WTC11 (cell line): ENCODE measurements around the gene MAP1B. TPM values are rescaled to one million over a fixed set of nuclear protein-coding genes. Genes with fewer than 3 reads are reported as not detected.

ENCODE experiments used
- ATAC-seq: fragments of 200-7000 bp; cut with Tn5 transposase; 2 replicates; pipeline ENCODE4 v1.10.0; 2021; ENCODE audit warnings: mild to moderate bottlenecking, moderate library complexity
- CTCF ChIA-PET: fragments of 300-600 bp; sonication (Branson Sonifier 250); formaldehyde crosslinking; loops from one replicate; lab custom pipeline; 2021; ENCODE audit warnings: antibody characterized with exemption; lab: Charles Lee
- POLR2A ChIA-PET: fragments of 350-600 bp; sonication (Branson Sonifier 250); formaldehyde crosslinking; loops from one replicate; lab custom pipeline; 2021; ENCODE audit warnings: antibody characterized with exemption; lab: Charles Lee
- DNase-seq: peaks from one replicate; pipeline ENCODE4 v3.0.0; 2021; ENCODE audit warnings: low spot score
- H3K27ac Mint-ChIP-seq: 2 replicates; pipeline ENCODE4 v1.8.0; 2021; ENCODE audit warnings: mixed read lengths
- H3K27me3 Mint-ChIP-seq: 2 replicates; pipeline ENCODE4 v1.8.0; 2021; ENCODE audit warnings: low read depth, mild to moderate bottlenecking, moderate library complexity, mixed read lengths
- H3K36me3 Mint-ChIP-seq: 2 replicates; pipeline ENCODE4 v1.8.0; 2021; ENCODE audit warnings: mixed read lengths
- H3K4me1 Mint-ChIP-seq: 2 replicates; pipeline ENCODE4 v1.8.0; 2022; ENCODE audit warnings: mixed read lengths
- H3K4me3 Mint-ChIP-seq: 2 replicates; pipeline ENCODE4 v1.8.0; 2021; ENCODE audit warnings: mild to moderate bottlenecking, moderate library complexity, mixed read lengths
- H3K9me3 Mint-ChIP-seq: 2 replicates; pipeline ENCODE4 v1.8.0; 2021; ENCODE audit warnings: mixed read lengths
- CREB1 ChIP-seq: sonication (generic); formaldehyde crosslinking; IDR thresholded peaks from 2 replicates; pipeline ENCODE4 v1.8.0; 2023; ENCODE audit warnings: mild to moderate bottlenecking, missing genetic modification reagents
- CREM ChIP-seq: sonication (generic); formaldehyde crosslinking; IDR thresholded peaks from 2 replicates; pipeline ENCODE4 v1.8.1; 2022; ENCODE audit warnings: mild to moderate bottlenecking, missing genetic modification reagents, moderate library complexity
- CTCF ChIP-seq: fragments of 200-600 bp; IDR thresholded peaks from 2 replicates; pipeline ENCODE4 v1.8.0; 2022; ENCODE audit warnings: antibody characterized with exemption
- ELF4 ChIP-seq: sonication (generic); formaldehyde crosslinking; IDR thresholded peaks from 2 replicates; pipeline ENCODE4 v1.8.1; 2022; ENCODE audit warnings: low read depth, mild to moderate bottlenecking, moderate library complexity, missing genetic modification reagents
- ERG ChIP-seq: fragments of 250-450 bp; sonication (Bioruptor Pico); IDR thresholded peaks from 2 replicates; pipeline ENCODE4 v1.8.0; 2021; ENCODE audit warnings: mild to moderate bottlenecking
- FOXP1 ChIP-seq: sonication (generic); formaldehyde crosslinking; IDR thresholded peaks from 2 replicates; pipeline ENCODE4 v1.8.0; 2022; ENCODE audit warnings: missing genetic modification reagents, mild to moderate bottlenecking, moderate library complexity, borderline replicate concordance
- GABPB1 ChIP-seq: sonication (generic); formaldehyde crosslinking; IDR thresholded peaks from 2 replicates; pipeline ENCODE4 v1.8.1; 2023; ENCODE audit warnings: mild to moderate bottlenecking, missing genetic modification reagents
- HMGA2 ChIP-seq: fragments of 250-450 bp; sonication (Bioruptor Pico); IDR thresholded peaks from 2 replicates; pipeline ENCODE4 v1.4.0; 2021; ENCODE audit warnings: mild to moderate bottlenecking, moderate library complexity
- JAZF1 ChIP-seq: fragments of 250-450 bp; sonication (Bioruptor Pico); IDR thresholded peaks from 2 replicates; pipeline ENCODE4 v1.9.0; 2021; ENCODE audit warnings: moderate library complexity, mild to moderate bottlenecking, inconsistent platforms
- KAT7 ChIP-seq: sonication (generic); formaldehyde crosslinking; IDR thresholded peaks from 2 replicates; pipeline ENCODE4 v1.8.1; 2023; ENCODE audit warnings: missing genetic modification reagents, mild to moderate bottlenecking, borderline replicate concordance
- MXD4 ChIP-seq: fragments of 250-450 bp; sonication (Bioruptor Pico); IDR thresholded peaks from 2 replicates; pipeline ENCODE4 v1.8.0; 2021; ENCODE audit warnings: mild to moderate bottlenecking, moderate library complexity, borderline replicate concordance
- NFATC4 ChIP-seq: fragments of 250-450 bp; sonication (Bioruptor Pico); IDR thresholded peaks from 2 replicates; pipeline ENCODE4 v1.9.0; 2021; ENCODE audit warnings: mild to moderate bottlenecking
- NFYB ChIP-seq: sonication (generic); formaldehyde crosslinking; conservative IDR thresholded peaks from 2 replicates; pipeline ENCODE4 v1.8.0; 2022; ENCODE audit warnings: low read depth, missing genetic modification reagents
- NR2C2 ChIP-seq: sonication (generic); formaldehyde crosslinking; IDR thresholded peaks from 2 replicates; pipeline ENCODE4 v1.8.0; 2022; ENCODE audit warnings: mild to moderate bottlenecking, missing genetic modification reagents
- NR3C1 ChIP-seq: sonication (generic); formaldehyde crosslinking; conservative IDR thresholded peaks from 2 replicates; pipeline ENCODE4 v1.8.1; 2023; ENCODE audit warnings: low read depth, mild to moderate bottlenecking, missing genetic modification reagents
- SMAD4 ChIP-seq: sonication (generic); formaldehyde crosslinking; IDR thresholded peaks from 2 replicates; pipeline ENCODE4 v1.8.0; 2022; ENCODE audit warnings: mild to moderate bottlenecking, missing genetic modification reagents
- SP1 ChIP-seq: sonication (generic); formaldehyde crosslinking; conservative IDR thresholded peaks from 2 replicates; pipeline ENCODE4 v1.8.1; 2022; ENCODE audit warnings: missing genetic modification reagents
- TP53 ChIP-seq: sonication (generic); formaldehyde crosslinking; IDR thresholded peaks from 2 replicates; pipeline ENCODE4 v1.8.1; 2023; ENCODE audit warnings: mild to moderate bottlenecking, missing genetic modification reagents
- ZBTB21 ChIP-seq: sonication (generic); formaldehyde crosslinking; IDR thresholded peaks from 2 replicates; pipeline ENCODE4 v1.8.1; 2023; ENCODE audit warnings: mild to moderate bottlenecking, missing genetic modification reagents, borderline replicate concordance
- ZNF219 ChIP-seq: sonication (generic); formaldehyde crosslinking; IDR thresholded peaks from 2 replicates; pipeline ENCODE4 v1.8.0; 2023; ENCODE audit warnings: missing genetic modification reagents, mild to moderate bottlenecking, borderline replicate concordance
- ZNF263 ChIP-seq: sonication (generic); formaldehyde crosslinking; IDR thresholded peaks from 2 replicates; pipeline ENCODE4 v1.8.1; 2022; ENCODE audit warnings: low read depth, mild to moderate bottlenecking, moderate library complexity, missing genetic modification reagents
- ZNF671 ChIP-seq: fragments of 250-450 bp; sonication (Bioruptor Pico); IDR thresholded peaks from 2 replicates; pipeline ENCODE4 v1.8.0; 2021; ENCODE audit warnings: mild to moderate bottlenecking
- total RNA-seq: library from RNA; stranded (reverse); gene quantifications from 3 replicates; pipeline ENCODE4 v1.2.3, GENCODE V29; 2021
- TF ChIP-seq, protein P1 (sequence below): sonication (generic); formaldehyde crosslinking; conservative IDR thresholded peaks from 2 replicates; pipeline ENCODE4 v1.8.1; 2022; ENCODE audit warnings: mild to moderate bottlenecking, missing genetic modification reagents
- TF ChIP-seq, protein P2 (sequence below): sonication (generic); formaldehyde crosslinking; IDR thresholded peaks from 2 replicates; pipeline ENCODE4 v1.8.1; 2022; ENCODE audit warnings: missing genetic modification reagents, borderline replicate concordance
- TF ChIP-seq, protein P3 (sequence below): sonication (generic); formaldehyde crosslinking; IDR thresholded peaks from 2 replicates; pipeline ENCODE4 v1.8.0; 2022; ENCODE audit warnings: mild to moderate bottlenecking, missing genetic modification reagents
- TF ChIP-seq, protein P4 (sequence below): sonication (generic); formaldehyde crosslinking; IDR thresholded peaks from 2 replicates; pipeline ENCODE4 v1.8.0; 2023; ENCODE audit warnings: missing genetic modification reagents
- TF ChIP-seq, protein P5 (sequence below): sonication (generic); formaldehyde crosslinking; IDR thresholded peaks from 2 replicates; pipeline ENCODE4 v1.8.1; 2023; ENCODE audit warnings: mild to moderate bottlenecking, missing genetic modification reagents, moderate library complexity
- TF ChIP-seq, protein P6 (sequence below): sonication (generic); formaldehyde crosslinking; IDR thresholded peaks from 2 replicates; pipeline ENCODE4 v1.8.1; 2022; ENCODE audit warnings: low read depth, missing genetic modification reagents, borderline replicate concordance

MAP1B gene
- total RNA-seq, 1 experiment from 2014 or later, result 95.0 TPM

DNA sequence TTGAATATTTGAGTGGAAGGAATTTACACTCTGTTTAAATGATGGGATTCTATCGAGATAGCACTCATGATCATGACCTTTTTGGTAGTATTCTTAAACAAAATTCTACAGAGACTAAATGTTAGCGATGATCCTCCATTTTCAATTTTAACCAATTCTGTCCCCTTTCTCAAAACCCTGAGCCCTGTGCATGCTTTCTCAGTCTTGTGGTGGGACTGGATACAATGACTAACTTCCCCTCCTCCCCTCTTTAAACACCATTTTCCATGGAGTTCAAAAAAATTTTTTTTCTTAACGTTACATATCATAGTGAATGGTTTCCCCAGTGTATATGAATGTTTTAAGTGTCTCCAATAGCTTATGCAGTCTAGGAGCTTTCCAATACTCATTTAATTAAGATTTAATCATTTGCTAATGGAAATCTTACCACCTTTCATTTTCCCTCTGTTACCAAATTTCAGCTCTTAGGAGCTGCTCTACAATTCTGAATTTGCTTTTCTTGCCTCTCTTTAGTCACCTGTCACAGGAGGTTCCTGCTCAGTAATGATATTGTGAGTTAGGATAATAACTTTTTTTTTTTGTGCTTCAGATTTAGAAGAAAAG lies 101.2 kb downstream of the MAP1B start:
- H3K27ac Mint-ChIP-seq, result no peak overlapping the region

DNA sequence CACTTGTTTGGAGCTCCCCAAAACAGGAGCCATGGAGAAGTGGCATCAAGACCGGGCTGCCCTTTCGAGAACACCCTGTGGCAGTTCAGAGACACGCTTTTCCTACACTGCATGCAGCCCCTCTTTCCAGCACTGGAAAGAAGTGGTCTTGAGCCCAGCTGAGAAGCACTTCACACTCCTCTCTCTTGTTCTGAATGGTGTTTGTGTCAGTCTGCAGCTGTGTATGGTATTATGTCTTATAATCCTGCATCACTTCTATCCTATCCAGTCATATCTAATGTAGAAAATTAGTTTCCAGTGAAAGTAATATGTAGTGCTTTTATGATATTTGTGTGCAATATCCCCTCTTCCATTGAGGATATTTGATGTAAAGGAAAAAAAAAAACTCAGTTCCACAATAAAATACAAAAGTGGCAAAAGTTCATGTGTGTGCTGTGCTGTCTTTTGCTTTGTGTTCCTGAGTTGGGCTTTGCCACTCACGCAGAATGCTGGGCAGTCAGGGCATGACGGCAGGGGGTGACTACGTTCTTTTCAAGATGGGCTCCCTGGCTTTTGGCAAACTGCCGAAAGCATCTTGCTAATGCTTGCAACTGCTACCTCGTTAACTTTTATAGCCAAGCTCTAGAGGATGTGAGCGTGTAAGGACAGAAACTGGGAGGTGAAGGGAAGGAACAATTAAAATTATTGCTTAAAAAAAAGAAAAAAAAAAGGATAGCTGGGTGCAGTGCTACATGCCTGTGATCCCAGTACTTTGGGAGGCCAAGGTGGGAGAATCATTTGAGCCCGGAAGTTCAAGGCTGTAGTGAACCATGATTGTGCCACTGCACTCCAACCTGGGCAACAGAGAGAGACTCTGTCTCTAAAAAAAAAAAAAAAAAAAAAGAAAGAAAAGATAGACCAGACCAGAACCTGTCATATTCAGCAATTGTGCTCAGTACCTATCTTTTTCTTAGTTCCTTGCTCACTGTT lies 102.2 kb downstream of the MAP1B start:
- Mint-ChIP-seq H3K9me3 (no peaks in the 10 kb centered on the region), H3K36me3 (peaks cover 23% of the 10 kb centered on the region), H3K27me3 (peaks cover 9% of the 10 kb centered on the region), H3K4me3 (no peak overlapping the region), H3K4me1 (peaks cover 33% of the 10 kb centered on the region)
- peak; percentile 16 for ATAC-seq
- POLR2A ChIA-PET, result no interaction called here
- TF ChIP-seq NR2C2, result no peak
- TF ChIP-seq TP53 (CRISPR knock-in tag), result no peak
- no peak for TF ChIP-seq HMGA2
- TF ChIP-seq, protein P1, sequence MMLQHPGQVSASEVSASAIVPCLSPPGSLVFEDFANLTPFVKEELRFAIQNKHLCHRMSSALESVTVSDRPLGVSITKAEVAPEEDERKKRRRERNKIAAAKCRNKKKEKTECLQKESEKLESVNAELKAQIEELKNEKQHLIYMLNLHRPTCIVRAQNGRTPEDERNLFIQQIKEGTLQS, result no peak
- no peak for TF ChIP-seq ZBTB21 (CRISPR knock-in tag)
- TF ChIP-seq, protein P2, sequence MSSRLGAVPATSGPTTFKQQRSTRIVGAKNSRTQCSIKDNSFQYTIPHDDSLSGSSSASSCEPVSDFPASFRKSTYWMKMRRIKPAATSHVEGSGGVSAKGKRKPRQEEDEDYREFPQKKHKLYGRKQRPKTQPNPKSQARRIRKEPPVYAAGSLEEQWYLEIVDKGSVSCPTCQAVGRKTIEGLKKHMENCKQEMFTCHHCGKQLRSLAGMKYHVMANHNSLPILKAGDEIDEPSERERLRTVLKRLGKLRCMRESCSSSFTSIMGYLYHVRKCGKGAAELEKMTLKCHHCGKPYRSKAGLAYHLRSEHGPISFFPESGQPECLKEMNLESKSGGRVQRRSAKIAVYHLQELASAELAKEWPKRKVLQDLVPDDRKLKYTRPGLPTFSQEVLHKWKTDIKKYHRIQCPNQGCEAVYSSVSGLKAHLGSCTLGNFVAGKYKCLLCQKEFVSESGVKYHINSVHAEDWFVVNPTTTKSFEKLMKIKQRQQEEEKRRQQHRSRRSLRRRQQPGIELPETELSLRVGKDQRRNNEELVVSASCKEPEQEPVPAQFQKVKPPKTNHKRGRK (CRISPR knock-in tag), result no peak
- no peak for TF ChIP-seq CREM (CRISPR knock-in tag)
- no peak for TF ChIP-seq GABPB1 (CRISPR knock-in tag)
- no peak for TF ChIP-seq NR3C1 (CRISPR knock-in tag)
- TF ChIP-seq, protein P3, sequence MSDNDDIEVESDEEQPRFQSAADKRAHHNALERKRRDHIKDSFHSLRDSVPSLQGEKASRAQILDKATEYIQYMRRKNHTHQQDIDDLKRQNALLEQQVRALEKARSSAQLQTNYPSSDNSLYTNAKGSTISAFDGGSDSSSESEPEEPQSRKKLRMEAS (CRISPR knock-in tag), result no peak
- no peak for TF ChIP-seq CTCF
- TF ChIP-seq KAT7 (CRISPR knock-in tag), result no peak
- TF ChIP-seq, protein P4, sequence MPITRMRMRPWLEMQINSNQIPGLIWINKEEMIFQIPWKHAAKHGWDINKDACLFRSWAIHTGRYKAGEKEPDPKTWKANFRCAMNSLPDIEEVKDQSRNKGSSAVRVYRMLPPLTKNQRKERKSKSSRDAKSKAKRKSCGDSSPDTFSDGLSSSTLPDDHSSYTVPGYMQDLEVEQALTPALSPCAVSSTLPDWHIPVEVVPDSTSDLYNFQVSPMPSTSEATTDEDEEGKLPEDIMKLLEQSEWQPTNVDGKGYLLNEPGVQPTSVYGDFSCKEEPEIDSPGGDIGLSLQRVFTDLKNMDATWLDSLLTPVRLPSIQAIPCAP (CRISPR knock-in tag), result no peak
- no peak for TF ChIP-seq ELF4 (CRISPR knock-in tag)
- TF ChIP-seq, all 79 proteins: peak for 0
- CTCF ChIA-PET, result interaction anchor here (0.9 to 1.1 kb wide), 2 partner anchors 36 kb away, joined by 3 to 6 read pairs; no protein-coding TSS in a partner anchor
- DNase-seq, result no peak
- H3K27ac Mint-ChIP-seq, result no peak overlapping the region; the same call in 1 of the 2 replicates

More for the DNA sequence above, 101.2 kb downstream of the MAP1B start:
- peaks cover 32% of the 10 kb centered on the region for H3K36me3 Mint-ChIP-seq
- no peak overlapping the region for H3K4me3 Mint-ChIP-seq
- ChIA-PET POLR2A (no interaction called here), CTCF (interaction anchor here (1.1 kb wide), 1 partner anchor 37 kb away, joined by 3 read pairs; no protein-coding TSS in a partner anchor)
- no peaks in the 10 kb centered on the region for H3K9me3 Mint-ChIP-seq
- DNase-seq (no peak), ATAC-seq (no peak)
- H3K4me1 Mint-ChIP-seq, result peaks cover 33% of the 10 kb centered on the region
- no peak for TF ChIP-seq ZNF219 (CRISPR knock-in tag)
- TF ChIP-seq NFYB (CRISPR knock-in tag), result no peak
- TF ChIP-seq ZNF671, result no peak
- TF ChIP-seq FOXP1 (CRISPR knock-in tag), result no peak
- TF ChIP-seq NFATC4 (CRISPR knock-in tag), result no peak
- TF ChIP-seq CREM (CRISPR knock-in tag), result no peak
- TF ChIP-seq ZNF263, result no peak
- TF ChIP-seq, protein P5, sequence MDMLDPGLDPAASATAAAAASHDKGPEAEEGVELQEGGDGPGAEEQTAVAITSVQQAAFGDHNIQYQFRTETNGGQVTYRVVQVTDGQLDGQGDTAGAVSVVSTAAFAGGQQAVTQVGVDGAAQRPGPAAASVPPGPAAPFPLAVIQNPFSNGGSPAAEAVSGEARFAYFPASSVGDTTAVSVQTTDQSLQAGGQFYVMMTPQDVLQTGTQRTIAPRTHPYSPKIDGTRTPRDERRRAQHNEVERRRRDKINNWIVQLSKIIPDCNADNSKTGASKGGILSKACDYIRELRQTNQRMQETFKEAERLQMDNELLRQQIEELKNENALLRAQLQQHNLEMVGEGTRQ (CRISPR knock-in tag), result no peak
- TF ChIP-seq, protein P6, sequence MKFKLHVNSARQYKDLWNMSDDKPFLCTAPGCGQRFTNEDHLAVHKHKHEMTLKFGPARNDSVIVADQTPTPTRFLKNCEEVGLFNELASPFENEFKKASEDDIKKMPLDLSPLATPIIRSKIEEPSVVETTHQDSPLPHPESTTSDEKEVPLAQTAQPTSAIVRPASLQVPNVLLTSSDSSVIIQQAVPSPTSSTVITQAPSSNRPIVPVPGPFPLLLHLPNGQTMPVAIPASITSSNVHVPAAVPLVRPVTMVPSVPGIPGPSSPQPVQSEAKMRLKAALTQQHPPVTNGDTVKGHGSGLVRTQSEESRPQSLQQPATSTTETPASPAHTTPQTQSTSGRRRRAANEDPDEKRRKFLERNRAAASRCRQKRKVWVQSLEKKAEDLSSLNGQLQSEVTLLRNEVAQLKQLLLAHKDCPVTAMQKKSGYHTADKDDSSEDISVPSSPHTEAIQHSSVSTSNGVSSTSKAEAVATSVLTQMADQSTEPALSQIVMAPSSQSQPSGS, result no peak
- no peak for TF ChIP-seq SMAD4
- TF ChIP-seq SP1 (CRISPR knock-in tag), result no peak
- no peak for TF ChIP-seq CREB1 (CRISPR knock-in tag)
- TF ChIP-seq ERG (CRISPR knock-in tag), result no peak
- no peak for TF ChIP-seq JAZF1 (CRISPR knock-in tag)
- no peak for TF ChIP-seq MXD4 (CRISPR knock-in tag)
- TF ChIP-seq HMGA2, result no peak
- H3K27me3 Mint-ChIP-seq, result peaks cover 9% of the 10 kb centered on the region
